Common myeloid progenitor, CD34-positive (primary cell): Measurements from ENCODE around the gene NPBWR2.

Source experiments
- CTCF ChIA-PET: fragments of 350-600 bp; sonication (Branson Sonifier 250); formaldehyde crosslinking; loops from one replicate; lab custom pipeline; 2021; ENCODE audit warnings: antibody characterized with exemption; lab: Charles Lee
- POLR2A ChIA-PET: fragments of 350-600 bp; sonication (Branson Sonifier 250); formaldehyde crosslinking; loops from one replicate; lab custom pipeline; 2021; ENCODE audit warnings: antibody characterized with exemption; lab: Charles Lee
- DNase-seq, 3 donors: peaks; one replicate each; pipeline versions ENCODE4 v3.0.0 to v3.0.0-alpha.2; 2013
- H3K27ac ChIP-seq, 2 experiments: 1 replicate in 1 of 2; 2 replicates in 1 of 2; pipeline ENCODE4 v1.7.0; 2013; ENCODE audit warnings: inconsistent platforms in 2 of 2, low read length in 2 of 2, mild to moderate bottlenecking in 2 of 2, low read depth in 1 of 2, moderate library complexity in 1 of 2; ENCODE audit not compliant: severe bottlenecking in 2 of 2, insufficient read depth in 1 of 2, poor library complexity in 1 of 2
- H3K27me3 ChIP-seq, 5 experiments: replicated peaks in 2 of 5; 1 replicate in 3 of 5; 2 replicates in 2 of 5; pipeline versions ENCODE4 v1.6.1 to v1.7.0; 2013; ENCODE audit warnings: low read length in 4 of 5, mild to moderate bottlenecking in 2 of 5, moderate library complexity in 2 of 5, inconsistent platforms in 1 of 5; ENCODE audit not compliant: insufficient read depth in 5 of 5, control insufficient read depth in 4 of 5
- H3K36me3 ChIP-seq, 4 experiments: 1 replicate in 2 of 4; 2 replicates in 2 of 4; pipeline versions ENCODE4 v1.6.1 to v1.7.0; 2013; ENCODE audit warnings: low read length in 3 of 4, control low read depth in 1 of 4, mild to moderate bottlenecking in 1 of 4; ENCODE audit not compliant: control insufficient read depth in 4 of 4, insufficient read depth in 4 of 4
- H3K4me1 ChIP-seq, 4 experiments: 1 replicate in 3 of 4; 2 replicates in 1 of 4; pipeline versions ENCODE4 v1.6.1 to v1.7.1; 2013; ENCODE audit warnings: low read length in 3 of 4, mild to moderate bottlenecking in 3 of 4, control low read depth in 1 of 4, inconsistent platforms in 1 of 4, moderate library complexity in 1 of 4; ENCODE audit not compliant: control insufficient read depth in 4 of 4, insufficient read depth in 4 of 4; ENCODE audit errors: control extremely low read depth in 1 of 4
- H3K4me3 ChIP-seq, 7 experiments: 1 replicate in 4 of 7; 2 replicates in 3 of 7; pipeline versions ENCODE4 v1.5.1 to v1.7.0; 2013; ENCODE audit warnings: mild to moderate bottlenecking in 7 of 7, low read length in 6 of 7, moderate library complexity in 6 of 7, inconsistent platforms in 2 of 7, low read depth in 2 of 7, control low read depth in 1 of 7; ENCODE audit not compliant: insufficient read depth in 4 of 7, control insufficient read depth in 1 of 7; ENCODE audit errors: extremely low read depth in 1 of 7
- H3K9me3 ChIP-seq, 5 experiments: 1 replicate in 4 of 5; 2 replicates in 1 of 5; pipeline versions ENCODE4 v1.6.1 to v1.7.1; 2013; ENCODE audit warnings: low read length in 4 of 5, mild to moderate bottlenecking in 2 of 5, inconsistent platforms in 1 of 5, low read depth in 1 of 5, moderate library complexity in 1 of 5; ENCODE audit not compliant: control insufficient read depth in 4 of 5, insufficient read depth in 2 of 5; ENCODE audit errors: control extremely low read depth in 1 of 5
- WGBS: methylation state at CpG from one replicate; pipeline ENCODE4 v1.1.5; 2013; ENCODE audit not compliant: insufficient coverage; 5-methylcytosine and 5-hydroxymethylcytosine counted together

NPBWR2 gene

GRCh38 chr20:64058536-64058935 lies 48.8 kb downstream of the NPBWR2 start:
- Histone ChIP-seq H3K36me3 (no peaks in the 10 kb centered on the region), H3K27ac (no peak overlapping the region), H3K27me3 (no peaks in the 10 kb centered on the region), H3K4me3 (no peak overlapping the region), H3K4me1 (peaks cover 2 to 61% (median 59%) of the 10 kb centered on the region in 4 experiments), H3K9me3 (no peaks in the 10 kb centered on the region)
- DNase-seq: no peak
- ChIA-PET POLR2A (no interaction called here), CTCF (interaction anchor here (1.1 to 15.2 kb wide), 8 partner anchors 12 to 125 kb away, joined by 4 to 187 read pairs (median 8); partner anchors contain the start of genes C20orf204, PRPF6 and SAMD10)
- WGBS: 94% methylated on average over 10 of the region's 12 CpGs

- Histone ChIP-seq H3K9me3 (no peaks in the 10 kb centered on the region), H3K27me3 (no peaks in the 10 kb centered on the region), H3K36me3 (no peaks in the 10 kb centered on the region), H3K27ac (no peak overlapping the region), H3K4me3 (peak overlapping the region in 3 of 7 experiments; percentile 33 to 61 (median 36)), H3K4me1 (peaks cover 2 to 64% (median 62%) of the 10 kb centered on the region in 4 experiments)
- WGBS: 37% methylated on average over 27 of the region's 33 CpGs
- peak; percentile 58 to 74 (median 66) for DNase-seq
- POLR2A ChIA-PET: no interaction called here
- CTCF ChIA-PET: interaction anchor here (0.6 to 15.2 kb wide), 13 partner anchors 11 to 176 kb away, joined by 3 to 187 read pairs (median 5); partner anchors contain the start of genes C20orf204, PRPF6, RGS19 and SAMD10
Observed at GRCh38 chr20:64057628-64058498, 49.5 kb downstream of the NPBWR2 start.

GRCh38 chr20:64056889-64057627 lies 50.3 kb downstream of the NPBWR2 start:
- peak in 2 of 3 donors; percentile 48 to 54 for DNase-seq
- POLR2A ChIA-PET: no interaction called here
- CTCF ChIA-PET: interaction anchor here (0.5 to 15.2 kb wide), 13 partner anchors 12 to 175 kb away, joined by 3 to 187 read pairs (median 5); partner anchors contain the start of genes C20orf204, PRPF6, RGS19 and SAMD10
- H3K27me3 ChIP-seq: no peaks in the 10 kb centered on the region
- H3K4me1 ChIP-seq: peaks cover 2 to 64% (median 61%) of the 10 kb centered on the region in 4 experiments
- H3K27ac ChIP-seq: no peak overlapping the region
- no peaks in the 10 kb centered on the region for H3K36me3 ChIP-seq
- no peaks in the 10 kb centered on the region for H3K9me3 ChIP-seq
- 57% methylated on average over 33 of the region's 39 CpGs for WGBS
- peak overlapping the region in 3 of 7 experiments; percentile 33 to 61 (median 36) for H3K4me3 ChIP-seq

GRCh38 chr20:64056639-64056888 lies 50.8 kb downstream of the NPBWR2 start:
- H3K27ac ChIP-seq: no peak overlapping the region
- peaks cover 2 to 67% (median 64%) of the 10 kb centered on the region in 4 experiments for H3K4me1 ChIP-seq
- no peaks in the 10 kb centered on the region for H3K9me3 ChIP-seq
- H3K27me3 ChIP-seq: no peaks in the 10 kb centered on the region
- no peak for DNase-seq
- ChIA-PET POLR2A (no interaction called here), CTCF (interaction anchor here (1.5 to 15.2 kb wide), 7 partner anchors 12 to 76 kb away, joined by 5 to 187 read pairs (median 12); partner anchors contain the start of genes C20orf204, PRPF6 and SAMD10)
- 43% methylated on average over 6 of the region's 7 CpGs for WGBS
- no peaks in the 10 kb centered on the region for H3K36me3 ChIP-seq
- H3K4me3 ChIP-seq: no peak overlapping the region

- WGBS: 56% methylated on average over 12 of the region's 22 CpGs
- Histone ChIP-seq H3K9me3 (no peaks in the 10 kb centered on the region), H3K4me1 (peaks cover 2 to 72% (median 65%) of the 10 kb centered on the region in 4 experiments), H3K4me3 (no peak overlapping the region), H3K27ac (peak overlapping the region in 1 of 2 experiments; percentile 34), H3K36me3 (no peaks in the 10 kb centered on the region), H3K27me3 (no peaks in the 10 kb centered on the region)
- CTCF ChIA-PET: interaction anchor here (1.5 to 15.2 kb wide), 5 partner anchors 13 to 76 kb away, joined by 5 to 187 read pairs (median 12); partner anchors contain the start of genes C20orf204, PRPF6 and SAMD10
- no peak for DNase-seq
- POLR2A ChIA-PET: no interaction called here
Observed at GRCh38 chr20:64055893-64056638, 51.3 kb downstream of the NPBWR2 start.

GRCh38 chr20:64055396-64055892 lies 51.9 kb downstream of the NPBWR2 start:
- Histone ChIP-seq H3K9me3 (no peaks in the 10 kb centered on the region), H3K27me3 (peaks cover 0 to 4% (median 0%) of the 10 kb centered on the region in 5 experiments), H3K27ac (peak overlapping the region in 1 of 2 experiments; percentile 34), H3K4me1 (peaks cover 2 to 78% (median 71%) of the 10 kb centered on the region in 4 experiments), H3K36me3 (no peaks in the 10 kb centered on the region), H3K4me3 (no peak overlapping the region)
- ChIA-PET CTCF (interaction anchor here (2.5 to 15.2 kb wide), 2 partner anchors 14 to 17 kb away, joined by 12 to 187 read pairs; partner anchors contain the start of gene C20orf204), POLR2A (no interaction called here)
- WGBS: 95% methylated on average over 7 of the region's 9 CpGs
- no peak for DNase-seq
